NCI-H2196 treated with DMSO at 0.1 percent for 48 hours (cell line): ENCODE measurements around the gene TLL1.

ENCODE experiments used
- DNase-seq: peaks from one replicate; lab custom pipeline; 2025; ENCODE audit not compliant: unreplicated experiment; lab: John Stamatoyannopoulos, UW

The TLL1 gene

DNA sequence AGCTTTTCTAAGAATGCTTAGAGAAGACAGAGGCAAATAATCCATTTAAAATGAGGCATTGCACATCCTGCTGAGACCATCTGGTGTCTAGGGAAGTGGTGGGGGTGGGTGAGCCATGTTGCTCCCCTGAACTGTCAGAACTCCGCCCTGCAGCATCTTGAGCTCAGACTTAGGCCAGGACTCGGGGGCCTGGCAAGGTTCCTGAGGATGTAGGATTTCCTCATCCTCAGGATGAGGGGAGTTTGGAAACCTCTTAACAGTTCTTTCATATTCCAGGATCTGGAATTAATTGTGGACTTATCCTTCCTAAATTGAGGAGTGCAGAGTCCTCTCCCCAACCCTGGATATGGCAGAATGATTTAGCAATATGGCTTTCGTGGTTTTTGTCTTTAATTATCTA, 6.6 kb downstream of the TLL1 start:
- DNase-seq = no peak

- DNase-seq = no peak
Observed at GRCh38 chr4:165894159-165894558, 21.1 kb downstream of the TLL1 start.

- DNase-seq = no peak
Observed at GRCh38 chr4:165905405-165906027, 32.5 kb downstream of the TLL1 start.

DNA sequence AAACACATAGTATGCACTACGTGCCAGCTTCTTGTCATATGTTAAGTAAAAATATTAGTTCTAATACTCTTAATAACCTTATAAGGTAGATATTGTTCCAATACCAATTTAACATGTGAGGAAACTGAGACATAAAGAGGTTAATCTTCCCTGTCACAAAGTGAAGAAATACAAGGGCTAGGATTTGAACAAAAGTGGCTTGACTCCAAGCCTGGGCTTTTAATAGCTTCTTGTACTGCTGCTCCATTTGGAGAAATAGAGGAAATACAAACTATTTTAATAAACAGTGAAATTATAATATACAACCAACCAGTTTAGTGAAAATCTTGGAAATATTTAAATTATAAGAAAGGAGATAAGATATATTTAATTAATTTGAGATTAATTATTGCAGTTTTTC, 33.2 kb downstream of the TLL1 start:
- no peak for DNase-seq

GRCh38 chr4:165909947-165910346, 36.9 kb downstream of the TLL1 start:
- DNase-seq = no peak

- no peak for DNase-seq
Observed at GRCh38 chr4:165915215-165915614, 42.2 kb downstream of the TLL1 start.

GRCh38 chr4:165921546-165921945, 48.5 kb downstream of the TLL1 start:
- no peak for DNase-seq

DNA sequence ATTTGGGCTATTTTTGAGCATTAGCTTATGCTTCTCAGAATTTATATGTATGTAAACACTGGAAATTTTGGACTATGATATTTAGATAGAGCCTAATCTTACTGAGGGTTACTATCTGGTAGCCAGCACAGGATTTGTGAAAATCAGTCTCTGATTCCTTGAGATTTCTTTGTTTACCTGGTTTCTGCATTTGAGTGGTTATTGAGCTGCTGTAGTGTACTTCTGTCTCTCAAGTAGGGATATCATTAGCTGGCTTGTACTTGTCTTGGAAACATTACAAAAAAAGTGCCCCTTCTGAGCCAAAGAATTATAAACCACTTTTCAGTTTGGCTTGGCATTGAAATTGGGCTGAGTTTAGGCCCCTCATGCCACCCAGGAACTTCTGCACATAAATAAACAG, 49.7 kb downstream of the TLL1 start:
- no peak for DNase-seq

GRCh38 chr4:165926307-165926706, 53.3 kb downstream of the TLL1 start:
- no peak for DNase-seq

- DNase-seq = no peak
Observed at GRCh38 chr4:165927366-165927765, 54.3 kb downstream of the TLL1 start.

DNA sequence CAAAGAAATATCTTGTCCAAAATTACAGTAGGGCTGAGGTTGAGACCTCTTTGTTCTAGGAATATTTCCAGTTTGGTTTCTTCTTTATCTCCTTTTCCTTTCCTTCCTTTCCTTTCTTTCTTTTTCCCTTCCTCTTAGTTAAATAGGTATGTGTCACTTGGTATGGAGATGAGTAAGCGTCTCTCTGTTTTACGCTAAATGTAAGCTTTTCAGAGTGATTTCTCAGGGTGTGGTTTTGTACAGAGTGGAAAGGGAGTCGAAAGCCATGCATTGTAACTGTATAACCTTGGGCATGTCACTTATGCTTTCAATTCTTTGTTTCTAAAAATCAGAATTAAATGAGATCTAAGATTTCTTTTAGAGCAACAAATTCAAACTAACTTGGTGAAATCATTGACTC, 54.8 kb downstream of the TLL1 start:
- no peak for DNase-seq

GRCh38 chr4:165928601-165929000, 55.6 kb downstream of the TLL1 start:
- no peak for DNase-seq

GRCh38 chr4:165929662-165930061, 56.6 kb downstream of the TLL1 start:
- DNase-seq = no peak

DNA sequence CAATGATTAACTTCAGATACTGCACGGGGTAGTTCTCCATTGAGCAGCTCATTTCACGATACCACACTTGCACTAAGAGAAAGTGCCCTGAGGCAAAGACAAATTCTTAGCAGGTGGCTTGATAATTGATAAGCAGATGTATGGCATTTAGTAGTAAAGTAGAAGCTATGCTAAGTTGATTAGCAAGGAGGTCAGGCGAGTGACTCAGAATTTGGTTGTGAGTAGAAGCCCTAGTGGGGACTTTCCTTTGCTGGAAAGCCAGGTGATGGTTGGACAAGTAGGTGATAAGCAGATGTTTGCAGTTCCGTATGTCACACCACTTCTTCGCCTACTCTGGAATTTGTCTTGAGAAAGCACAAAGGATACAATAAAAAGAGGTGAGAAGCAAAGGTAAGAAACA, 58.7 kb downstream of the TLL1 start:
- DNase-seq = no peak

- DNase-seq = no peak
Observed at GRCh38 chr4:165944900-165945299, 71.9 kb downstream of the TLL1 start.

DNA sequence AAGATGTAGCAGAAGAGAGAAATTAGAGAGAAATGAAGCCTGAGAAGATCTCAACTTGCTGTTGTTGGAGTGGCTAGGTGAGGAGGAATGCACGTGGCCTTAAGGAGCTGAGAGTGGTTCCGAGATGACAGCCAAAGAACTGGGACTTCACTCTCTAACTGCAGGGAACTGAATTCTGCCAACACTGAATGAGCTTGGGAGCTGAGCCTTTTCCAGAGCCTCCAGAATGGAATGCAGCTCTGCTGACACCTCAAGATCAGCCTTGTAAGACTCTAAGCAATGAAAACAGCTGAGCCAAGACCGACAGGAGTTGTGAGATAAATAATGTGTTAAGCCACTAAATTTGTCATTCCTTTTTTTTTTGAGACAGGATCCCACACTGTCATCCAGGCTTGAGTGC, 73.0 kb downstream of the TLL1 start:
- DNase-seq = no peak

DNA sequence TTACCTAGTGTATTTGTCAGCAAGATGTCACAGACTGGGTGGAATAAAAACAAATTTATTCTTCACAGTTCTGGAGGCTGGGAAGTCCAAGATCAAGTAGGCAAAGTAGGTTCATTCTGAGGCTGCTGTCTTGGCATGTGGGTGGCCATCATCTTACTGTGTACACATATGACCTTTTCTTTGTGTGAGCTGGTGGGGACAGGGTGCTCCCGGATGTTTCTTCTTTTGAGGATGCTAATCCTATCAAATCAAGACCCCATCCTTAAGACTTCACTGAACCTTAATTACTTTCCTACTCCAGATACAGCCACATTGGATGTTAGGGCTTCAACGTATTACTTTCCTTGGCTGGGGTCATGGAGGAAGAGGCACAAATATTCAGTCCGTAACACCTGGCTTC, 74.0 kb downstream of the TLL1 start:
- no peak for DNase-seq

DNA sequence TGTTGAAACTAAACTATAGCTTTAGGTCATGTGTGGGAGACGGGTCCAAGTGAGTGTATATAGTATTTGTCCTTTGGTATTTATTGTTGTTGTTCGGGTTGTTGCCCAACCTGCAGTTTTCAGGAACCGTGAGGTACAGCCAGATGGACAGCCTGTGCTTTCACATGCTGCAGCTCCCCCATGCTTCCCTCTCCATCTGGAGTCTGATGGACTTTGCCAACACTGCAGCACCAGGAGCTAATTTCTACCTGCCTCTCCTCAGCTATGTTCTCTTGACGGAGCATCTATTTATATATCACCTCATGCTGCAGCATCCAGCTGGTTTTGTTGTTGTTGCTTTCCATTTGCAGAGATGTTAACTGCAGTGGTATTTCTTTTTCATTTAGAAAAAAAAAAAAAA, 80.1 kb downstream of the TLL1 start:
- DNase-seq = no peak

- DNase-seq = no peak
Observed at GRCh38 chr4:165963621-165964020, 90.6 kb downstream of the TLL1 start.

DNA sequence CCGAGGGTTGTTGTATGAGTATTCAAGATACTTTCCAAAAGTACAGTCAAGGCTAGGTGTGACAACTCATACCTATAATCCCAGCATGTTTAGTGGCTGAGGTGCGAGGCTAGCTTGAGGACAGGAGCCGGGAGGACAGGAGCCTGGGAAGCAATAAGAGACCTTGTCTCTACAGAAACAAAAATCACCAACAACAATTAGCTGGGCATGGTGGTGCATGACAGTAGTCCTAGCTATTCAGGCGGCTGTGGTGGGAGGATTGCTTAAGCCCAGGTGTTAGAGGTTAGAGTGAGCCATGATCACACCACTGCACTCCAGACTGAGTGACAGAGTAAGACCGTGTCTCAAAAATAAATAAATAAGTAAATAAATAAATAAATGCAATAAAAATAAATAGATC, 91.6 kb downstream of the TLL1 start:
- DNase-seq = no peak

DNA sequence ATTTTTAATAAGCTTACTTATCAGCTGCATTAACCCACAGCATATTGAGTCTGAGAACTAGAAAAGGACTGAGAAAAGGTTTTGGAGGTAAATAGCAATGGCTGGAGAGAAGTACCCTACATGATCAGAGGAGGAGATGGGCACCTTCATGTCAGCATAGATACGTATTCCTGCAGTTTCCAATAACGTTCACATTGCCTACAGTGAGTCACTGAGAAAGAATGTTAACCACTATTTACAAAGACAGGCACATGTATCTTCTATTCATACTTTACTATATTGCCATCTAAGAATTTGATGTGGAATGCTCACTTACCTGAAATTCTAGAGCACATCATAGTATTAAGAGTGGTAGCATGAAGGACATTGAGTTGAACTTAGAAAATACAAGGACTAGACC, 92.5 kb downstream of the TLL1 start:
- DNase-seq = no peak

DNA sequence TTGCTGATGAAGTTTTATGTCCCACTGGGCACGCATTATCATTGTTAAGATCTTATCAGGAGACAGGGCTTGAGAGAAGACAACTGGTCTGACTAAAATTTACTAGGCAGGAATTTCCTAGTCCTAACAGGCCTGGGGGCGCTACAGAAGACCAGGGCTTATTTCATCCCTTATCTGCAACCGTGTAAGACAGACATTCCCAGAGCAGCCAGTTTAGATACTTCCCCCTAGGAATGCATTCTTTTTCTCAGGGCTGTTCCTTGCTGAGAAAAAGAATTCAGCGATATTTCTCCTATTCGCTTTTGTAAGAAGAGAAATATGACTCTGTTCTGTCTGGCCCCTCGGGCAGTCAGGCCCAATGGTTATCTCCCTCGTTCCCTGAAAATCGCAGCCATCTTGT, 93.8 kb downstream of the TLL1 start:
- DNase-seq = no peak

DNA sequence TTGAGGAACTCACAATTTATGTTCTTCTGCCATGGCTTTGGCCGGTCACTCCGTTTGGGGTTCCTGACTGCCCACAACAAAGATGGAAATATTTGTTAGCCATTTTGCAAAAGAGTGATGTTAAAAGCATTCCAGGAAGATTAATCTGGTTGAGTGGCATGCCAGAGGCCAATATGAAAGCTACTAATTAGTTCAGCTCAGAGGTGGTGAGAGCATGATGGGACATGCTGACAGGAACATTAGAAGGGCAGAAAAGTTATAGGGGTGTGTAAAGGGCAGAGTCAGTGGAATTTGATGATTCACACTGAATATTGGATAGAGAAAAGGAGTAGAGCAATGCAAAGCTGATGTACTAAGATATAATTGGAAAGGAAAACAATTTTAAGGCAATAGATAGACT, 94.4 kb downstream of the TLL1 start:
- DNase-seq = no peak
